Adrenal gland (tissue), 12 donors: ENCODE data around the gene CHID1. TPM values are rescaled to one million over a fixed set of nuclear protein-coding genes. Genes with fewer than 3 reads are reported as not detected.

Source experiments
- DNase-seq, 7 donors: peaks; one replicate each; pipeline ENCODE4 v3.0.0-alpha.2; 2019 to 2020
- H3K27ac ChIP-seq, 5 donors: fragments of 200-600 bp; sonication (generic) in 4 of 5; 1 replicate in 3 of 5; 2 replicates in 2 of 5; pipeline versions ENCODE4 v1.5.1 to v1.8.0; 2016 to 2020; ENCODE audit warnings: mild to moderate bottlenecking in 1 of 5
- H3K27me3 ChIP-seq: fragments of 200-600 bp; 2 replicates; pipeline ENCODE4 v1.8.0; 2021
- H3K36me3 ChIP-seq, 2 donors: fragments of 200-600 bp; replicated peaks in 1 of 2; 1 replicate in 1 of 2; 2 replicates in 1 of 2; pipeline versions ENCODE4 v1.5.1 to v1.8.0; 2018 to 2022
- H3K4me1 ChIP-seq, 2 donors: fragments of 200-600 bp; replicated peaks in 1 of 2; 1 replicate in 1 of 2; 2 replicates in 1 of 2; pipeline versions ENCODE4 v1.5.1 to v1.8.0; 2018 to 2021
- H3K4me3 ChIP-seq, 4 donors: fragments of 200-600 bp; sonication (generic) in 3 of 4; one replicate each; pipeline ENCODE4 v1.5.1; 2016 to 2018
- H3K9me3 ChIP-seq, 3 donors: fragments of 200-600 bp; sonication (generic) in 1 of 3; replicated peaks in 1 of 3; 1 replicate in 2 of 3; 2 replicates in 1 of 3; pipeline versions ENCODE4 v1.5.1 to v1.8.0; 2016 to 2021
- CTCF ChIP-seq, 6 experiments: fragments of 450-650 bp in 4 of 6; fragments of 200-600 bp in 2 of 6; sonication (generic) in 1 of 6; IDR thresholded peaks; 1 replicate in 5 of 6; 2 replicates in 1 of 6; pipeline versions ENCODE4 v1.5.1 to v1.8.0; 2016 to 2021; ENCODE audit warnings: antibody characterized with exemption in 6 of 6, mild to moderate bottlenecking in 2 of 6, moderate library complexity in 1 of 6
- POLR2A ChIP-seq, 2 donors: fragments of 450-650 bp; IDR thresholded peaks; one replicate each; pipeline ENCODE4 v1.6.1; 2017; ENCODE audit warnings: antibody characterized with exemption in 2 of 2, mild to moderate bottlenecking in 2 of 2, moderate library complexity in 1 of 2
- WGBS, 4 donors: extraction: QIAGEN DNeasy Blood & Tissue Kit in 2 of 4; methylation state at CpG; one replicate each; pipeline versions ENCODE4 v1.1.5 to v1.1.7; 2013 to 2017; 5-methylcytosine and 5-hydroxymethylcytosine counted together
- intact Hi-C, 2 donors: fragments of 100-400 bp; cut with DNase I; formaldehyde crosslinking; loops; one replicate each; pipeline versions ENCODE4 v1.14.1 to v1.15.0; 2022 to 2023
- polyA plus RNA-seq, 3 donors: library from polyadenylated mRNA; stranded (reverse); fragments of 200-250 nt in 2 of 3; fragments of 350-450 nt in 1 of 3; fragmentation: Illumina TruSeq in 1 of 3; extraction: RNeasy Lipid Tissue Mini Kit (QIAGEN cat#74804) in 1 of 3; gene quantifications; one replicate each; pipeline ENCODE4 v1.2.3, GENCODE V29; 2013 to 2014
- total RNA-seq, 9 donors: library from RNA; depleted of rRNA in 4 of 9; stranded (reverse); fragments of >200 nt in 4 of 9; fragments of 120-200 nt in 1 of 9; fragmentation: NEBNext Ultra II Directional in 1 of 9; extraction: Animal tissue kit (Norgen Biotek cat#: 25700) in 1 of 9; gene quantifications; one replicate each; pipeline versions ENCODE4 v1.1.0 to v1.2.4, GENCODE V29; 2013 to 2023
- donor health status: healthy with polysubstance abuse.
- donor health status: Bipolar disorder and iron deficiency.
- donor health status: DM: yes; HTN: yes; CAD: no.
- donor health status: DM: no; HTN: no; CAD: no.
- donor health status: DM: no; HTN: no; CAD: no.
- donor health status: DM: yes; HTN: yes; CAD: no.

The CHID1 gene
- total and polyA plus RNA-seq, 12 donors: 39.2 to 220 (median 96.6) TPM

GRCh38 chr11:850775-851763 lies 59.5 kb downstream of the CHID1 start:
- Histone ChIP-seq H3K4me3 (no peak overlapping the region), H3K4me1 (peaks cover 10 to 13% of the 10 kb centered on the region in 2 donors), H3K9me3 (no peaks in the 10 kb centered on the region), H3K36me3 (no peaks in the 10 kb centered on the region), H3K27ac (no peak overlapping the region), H3K27me3 (no peaks in the 10 kb centered on the region)
- intact Hi-C loops: no loop called here
- WGBS, 4 donors: 43 to 92% (median 59%) methylated on average over 2 to 28 of the region's 28 CpGs
- TF ChIP-seq POLR2A (IDR thresholded peaks at IDR 0.05): no peak
- no peak for TF ChIP-seq CTCF (IDR thresholded peaks at IDR 0.05)
- no peak for DNase-seq

- Histone ChIP-seq H3K27ac (no peak overlapping the region), H3K36me3 (no peaks in the 10 kb centered on the region), H3K4me1 (peaks cover 11 to 15% of the 10 kb centered on the region in 2 donors), H3K4me3 (peak overlapping the region in 1 of 4 donors; percentile 46), H3K9me3 (no peaks in the 10 kb centered on the region), H3K27me3 (no peaks in the 10 kb centered on the region)
- WGBS, 4 donors: 18 to 41% (median 22%) methylated on average over 34 to 97 of the region's 97 CpGs
- TF ChIP-seq POLR2A (IDR thresholded peaks at IDR 0.05) (no peak), CTCF (IDR thresholded peaks at IDR 0.05) (no peak)
- intact Hi-C loops: loop anchor here (2.0 to 5.0 kb wide), 3 partner anchors 59 to 202 kb away; no protein-coding TSS in a partner anchor
- DNase-seq: no peak
Observed at GRCh38 chr11:849951-850774, 60.4 kb downstream of the CHID1 start.

GRCh38 chr11:849104-849824 lies 61.3 kb downstream of the CHID1 start:
- H3K36me3 ChIP-seq: no peaks in the 10 kb centered on the region
- no peaks in the 10 kb centered on the region for H3K27me3 ChIP-seq
- H3K9me3 ChIP-seq: no peaks in the 10 kb centered on the region
- peaks cover 18 to 24% of the 10 kb centered on the region in 2 donors for H3K4me1 ChIP-seq
- H3K27ac ChIP-seq: no peak overlapping the region
- TF ChIP-seq POLR2A (IDR thresholded peaks at IDR 0.05) (no peak), CTCF (IDR thresholded peaks at IDR 0.05) (no peak)
- no peak for DNase-seq
- 5 to 17% (median 5%) methylated on average over 9 to 69 of the region's 71 CpGs for WGBS, 4 donors
- peak overlapping the region in 1 of 4 donors; percentile 46 for H3K4me3 ChIP-seq
- intact Hi-C loops: loop anchor here (2.0 to 5.0 kb wide), 3 partner anchors 60 to 203 kb away; no protein-coding TSS in a partner anchor
